Activated naive CD8-positive, alpha-beta T cell treated with anti-CD3 and anti-CD28 coated beads for 36 hours (primary cell): ENCODE measurements around the gene KIAA1191. TPM values are rescaled to one million over a fixed set of nuclear protein-coding genes. Genes with fewer than 3 reads are reported as not detected.
A peak's percentile ranks its signal among the peaks of the same experiment; 100 is the strongest.

ENCODE experiments used
- DNase-seq: peaks from one replicate; pipeline ENCODE4 v3.0.0; 2021
- H3K27ac Mint-ChIP-seq: one replicate; pipeline ENCODE4 v1.8.0; 2022; ENCODE audit warnings: mild to moderate bottlenecking, moderate library complexity, mixed read lengths
- H3K27me3 Mint-ChIP-seq: one replicate; pipeline ENCODE4 v1.8.0; 2022; ENCODE audit warnings: mild to moderate bottlenecking, mixed read lengths
- H3K36me3 Mint-ChIP-seq: one replicate; pipeline ENCODE4 v1.8.0; 2021; ENCODE audit warnings: mild to moderate bottlenecking, mixed read lengths
- H3K4me1 Mint-ChIP-seq: one replicate; pipeline ENCODE4 v1.8.0; 2021; ENCODE audit warnings: mixed read lengths
- H3K4me3 Mint-ChIP-seq: one replicate; pipeline ENCODE4 v1.8.0; 2022; ENCODE audit warnings: mild to moderate bottlenecking, moderate library complexity, mixed read lengths
- H3K9me3 Mint-ChIP-seq: one replicate; pipeline ENCODE4 v1.8.0; 2022; ENCODE audit warnings: mixed read lengths
- total RNA-seq, 2 experiments: library from RNA; stranded (reverse); gene quantifications; one replicate each; pipeline ENCODE4 v1.2.3, GENCODE V29; 2021

The KIAA1191 gene
- total RNA-seq, 2 experiments from 2014 or later = 38.2 to 41.7 TPM

GRCh38 chr5:176360894-176361436 lies 599 bp downstream of the KIAA1191 start:
- no peaks in the 10 kb centered on the region for H3K9me3 Mint-ChIP-seq

DNA sequence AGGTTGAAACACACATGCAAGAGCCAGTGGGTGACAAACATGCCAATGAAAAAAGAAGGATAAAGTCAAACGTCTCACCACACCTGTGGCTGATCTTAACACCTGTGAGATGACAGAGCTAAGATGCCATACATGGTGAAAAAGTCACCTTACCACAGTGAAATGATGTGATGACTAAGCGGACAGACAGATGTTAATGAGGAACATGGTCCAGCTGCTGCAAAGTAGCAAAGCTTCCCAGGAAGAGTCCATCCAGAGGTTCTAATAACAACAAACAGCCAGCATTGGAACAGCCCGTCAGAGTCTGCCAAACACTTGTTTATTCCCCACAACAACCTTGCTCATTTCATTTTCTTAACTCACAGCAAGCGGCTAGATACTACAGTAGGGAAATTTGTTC lies 1.9 kb downstream of the KIAA1191 start:
- Mint-ChIP-seq H3K9me3 (no peaks in the 10 kb centered on the region), H3K27ac (peak overlapping the region; percentile 65), H3K4me3 (peak overlapping the region; percentile 99), H3K27me3 (no peaks in the 10 kb centered on the region), H3K4me1 (peaks cover 31% of the 10 kb centered on the region), H3K36me3 (peaks cover 21% of the 10 kb centered on the region)
- no peak for DNase-seq

More at GRCh38 chr5:176360894-176361436, 599 bp downstream of the KIAA1191 start:
- Mint-ChIP-seq H3K4me3 (peak overlapping the region; percentile 99), H3K27ac (peak overlapping the region; percentile 98), H3K4me1 (peaks cover 25% of the 10 kb centered on the region), H3K36me3 (peaks cover 17% of the 10 kb centered on the region), H3K27me3 (no peaks in the 10 kb centered on the region)
- DNase-seq = no peak

- H3K4me3 Mint-ChIP-seq = no peak overlapping the region
- peaks cover 33% of the 10 kb centered on the region for H3K4me1 Mint-ChIP-seq
- no peak for DNase-seq
- no peaks in the 10 kb centered on the region for H3K27me3 Mint-ChIP-seq
- no peak overlapping the region for H3K27ac Mint-ChIP-seq
- H3K36me3 Mint-ChIP-seq = peaks cover 35% of the 10 kb centered on the region
- no peaks in the 10 kb centered on the region for H3K9me3 Mint-ChIP-seq
These were observed 5.4 kb downstream of the KIAA1191 start for GRCh38 chr5:176356179-176356566.

- H3K4me3 Mint-ChIP-seq = no peak overlapping the region
- no peaks in the 10 kb centered on the region for H3K27me3 Mint-ChIP-seq
- H3K9me3 Mint-ChIP-seq = no peaks in the 10 kb centered on the region
- no peak overlapping the region for H3K27ac Mint-ChIP-seq
- H3K4me1 Mint-ChIP-seq = peaks cover 33% of the 10 kb centered on the region
- H3K36me3 Mint-ChIP-seq = peaks cover 35% of the 10 kb centered on the region
- no peak for DNase-seq
These were observed 6.0 kb downstream of the KIAA1191 start for GRCh38 chr5:176355400-176356178.

GRCh38 chr5:176353533-176353932 lies 8.0 kb downstream of the KIAA1191 start:
- no peak overlapping the region for H3K27ac Mint-ChIP-seq

GRCh38 chr5:176352116-176352878 lies 9.3 kb downstream of the KIAA1191 start:
- peaks cover 18% of the 10 kb centered on the region for H3K4me1 Mint-ChIP-seq
- no peak overlapping the region for H3K4me3 Mint-ChIP-seq
- H3K9me3 Mint-ChIP-seq = no peaks in the 10 kb centered on the region
- H3K27ac Mint-ChIP-seq = peak overlapping the region; percentile 9
- no peaks in the 10 kb centered on the region for H3K27me3 Mint-ChIP-seq
- H3K36me3 Mint-ChIP-seq = peaks cover 44% of the 10 kb centered on the region
- no peak for DNase-seq

More at GRCh38 chr5:176353533-176353932, 8.0 kb downstream of the KIAA1191 start:
- Mint-ChIP-seq H3K9me3 (no peaks in the 10 kb centered on the region), H3K4me1 (peaks cover 24% of the 10 kb centered on the region), H3K36me3 (peaks cover 43% of the 10 kb centered on the region), H3K4me3 (no peak overlapping the region), H3K27me3 (no peaks in the 10 kb centered on the region)
- no peak for DNase-seq

- peaks cover 41% of the 10 kb centered on the region for H3K36me3 Mint-ChIP-seq
- no peaks in the 10 kb centered on the region for H3K27me3 Mint-ChIP-seq
- no peak for DNase-seq
- peaks cover 14% of the 10 kb centered on the region for H3K4me1 Mint-ChIP-seq
- H3K4me3 Mint-ChIP-seq = no peak overlapping the region
- peak overlapping the region; percentile 10 for H3K27ac Mint-ChIP-seq
- no peaks in the 10 kb centered on the region for H3K9me3 Mint-ChIP-seq
These were observed 11.1 kb downstream of the KIAA1191 start for GRCh38 chr5:176350416-176350815.

GRCh38 chr5:176342766-176343458 lies 18.7 kb downstream of the KIAA1191 start:
- H3K9me3 Mint-ChIP-seq = no peaks in the 10 kb centered on the region
- DNase-seq = no peak
- no peaks in the 10 kb centered on the region for H3K27me3 Mint-ChIP-seq
- no peak overlapping the region for H3K4me3 Mint-ChIP-seq
- H3K4me1 Mint-ChIP-seq = no peaks in the 10 kb centered on the region
- no peak overlapping the region for H3K27ac Mint-ChIP-seq
- H3K36me3 Mint-ChIP-seq = peaks cover 12% of the 10 kb centered on the region

DNA sequence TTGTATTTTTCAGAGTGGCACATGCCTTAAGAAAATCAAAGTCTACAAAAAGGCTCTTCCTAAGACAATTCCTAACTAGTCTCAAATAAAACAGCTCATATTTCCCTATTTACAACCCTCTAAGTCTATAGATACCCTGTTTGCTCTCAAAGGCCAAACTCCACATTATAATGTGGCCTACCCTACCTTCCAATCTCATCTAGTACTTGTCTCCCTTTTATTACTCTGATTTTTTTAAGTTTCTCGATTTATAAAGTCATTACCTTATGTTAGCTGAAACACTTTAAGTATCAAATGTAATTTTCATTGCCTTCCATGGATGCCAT lies 19.4 kb downstream of the KIAA1191 start:
- H3K36me3 Mint-ChIP-seq = peaks cover 8% of the 10 kb centered on the region
- DNase-seq = no peak
- H3K4me1 Mint-ChIP-seq = no peaks in the 10 kb centered on the region
- no peak overlapping the region for H3K4me3 Mint-ChIP-seq
- no peaks in the 10 kb centered on the region for H3K9me3 Mint-ChIP-seq
- no peak overlapping the region for H3K27ac Mint-ChIP-seq
- no peaks in the 10 kb centered on the region for H3K27me3 Mint-ChIP-seq

DNA sequence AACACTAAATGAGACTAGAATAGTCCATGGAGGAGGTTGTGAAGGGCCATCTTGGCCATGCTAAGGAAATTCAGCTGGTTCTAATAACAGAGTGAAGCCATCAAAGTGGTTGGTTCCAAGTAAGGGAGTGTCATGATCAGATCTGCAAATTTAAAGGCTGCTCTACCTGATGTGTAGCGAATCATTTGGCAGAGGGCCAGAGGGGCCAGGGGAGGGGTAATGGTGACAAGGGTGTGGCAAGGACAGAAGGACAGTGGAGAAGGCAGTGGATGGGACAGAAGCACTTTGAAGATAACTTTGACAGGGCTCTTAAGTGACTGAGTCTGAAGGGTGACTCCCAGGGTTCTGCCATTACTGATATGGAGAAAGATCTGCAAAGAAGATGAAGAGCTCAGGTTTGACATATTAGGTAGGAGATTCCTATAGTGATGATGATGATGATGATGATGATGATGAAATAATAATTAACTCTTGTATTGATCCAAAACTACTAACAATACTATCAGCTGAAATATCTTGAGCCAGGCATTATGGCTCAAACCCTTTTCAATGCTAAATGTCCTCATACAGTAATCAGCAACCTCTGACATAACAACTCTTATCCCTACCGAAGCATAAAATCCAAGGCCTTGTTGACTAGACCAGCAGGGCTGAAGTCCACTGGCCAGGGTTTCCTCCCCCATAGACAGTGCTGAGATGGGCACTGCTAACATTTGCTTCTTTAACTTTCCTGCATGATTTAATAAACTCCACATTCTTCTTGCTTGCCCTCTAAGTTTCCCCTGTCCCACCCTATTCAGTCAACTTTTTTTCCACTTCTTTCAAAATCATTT lies 20.0 kb downstream of the KIAA1191 start:
- Mint-ChIP-seq H3K4me1 (no peaks in the 10 kb centered on the region), H3K27me3 (no peaks in the 10 kb centered on the region), H3K9me3 (no peaks in the 10 kb centered on the region), H3K36me3 (peaks cover 13% of the 10 kb centered on the region), H3K27ac (no peak overlapping the region), H3K4me3 (no peak overlapping the region)
- DNase-seq = no peak

DNA sequence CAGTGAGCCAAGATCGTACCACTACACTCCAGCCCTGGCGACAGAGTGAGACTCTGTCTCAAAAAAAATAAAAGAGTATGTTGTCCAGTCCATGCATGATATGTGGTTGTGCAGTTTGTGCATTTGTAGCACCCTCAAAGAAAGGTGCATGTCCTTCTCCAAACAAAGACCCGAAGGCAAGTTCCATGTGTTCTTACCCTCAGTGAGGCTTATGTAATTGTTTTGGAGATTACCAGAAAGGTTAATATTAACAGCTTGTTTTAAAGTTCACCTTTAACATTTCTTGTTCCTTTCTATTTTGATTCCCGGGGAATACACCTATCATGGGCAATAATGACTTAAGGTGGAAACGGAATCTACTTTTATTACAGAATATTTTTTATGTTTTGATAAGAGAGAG lies 22.3 kb downstream of the KIAA1191 start:
- Mint-ChIP-seq H3K36me3 (peaks cover 18% of the 10 kb centered on the region), H3K9me3 (no peaks in the 10 kb centered on the region), H3K4me3 (no peak overlapping the region), H3K27ac (no peak overlapping the region), H3K27me3 (no peaks in the 10 kb centered on the region), H3K4me1 (no peaks in the 10 kb centered on the region)
- DNase-seq = no peak

- Mint-ChIP-seq H3K4me1 (no peaks in the 10 kb centered on the region), H3K4me3 (no peak overlapping the region), H3K27ac (no peak overlapping the region)
These were observed 23.7 kb downstream of the KIAA1191 start for GRCh38 chr5:176337913-176338312.

GRCh38 chr5:176334031-176334770 lies 27.4 kb downstream of the KIAA1191 start:
- Mint-ChIP-seq H3K27ac (no peak overlapping the region), H3K4me3 (no peak overlapping the region), H3K9me3 (peaks cover 6% of the 10 kb centered on the region), H3K36me3 (peaks cover 24% of the 10 kb centered on the region), H3K4me1 (no peaks in the 10 kb centered on the region), H3K27me3 (no peaks in the 10 kb centered on the region)
- no peak for DNase-seq

More at GRCh38 chr5:176337913-176338312, 23.7 kb downstream of the KIAA1191 start:
- no peak for DNase-seq
- peaks cover 28% of the 10 kb centered on the region for H3K36me3 Mint-ChIP-seq
- H3K27me3 Mint-ChIP-seq = no peaks in the 10 kb centered on the region
- peaks cover 6% of the 10 kb centered on the region for H3K9me3 Mint-ChIP-seq

DNA sequence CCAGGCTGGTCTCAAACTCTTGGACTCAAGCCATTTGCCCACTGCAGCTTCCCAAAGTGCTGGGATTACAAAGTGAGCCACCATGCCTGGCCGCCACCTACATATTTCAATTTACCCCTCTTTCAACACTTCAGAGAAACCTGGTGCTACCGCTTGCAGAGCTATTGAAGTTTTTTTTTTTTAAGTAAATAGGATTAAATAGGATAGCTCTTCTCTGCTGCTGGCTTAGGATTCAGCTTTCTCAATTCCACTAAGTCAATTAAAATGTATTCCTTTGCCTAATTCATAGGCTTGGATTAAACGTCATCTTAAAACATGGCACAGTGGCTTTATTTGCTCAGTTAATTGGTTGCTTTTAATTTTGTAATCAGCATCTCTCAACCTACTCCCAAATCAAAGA lies 41.0 kb downstream of the KIAA1191 start:
- no peaks in the 10 kb centered on the region for H3K4me1 Mint-ChIP-seq
- DNase-seq = no peak
- H3K9me3 Mint-ChIP-seq = no peaks in the 10 kb centered on the region
- no peak overlapping the region for H3K4me3 Mint-ChIP-seq
- peaks cover 10% of the 10 kb centered on the region for H3K36me3 Mint-ChIP-seq
- no peak overlapping the region for H3K27ac Mint-ChIP-seq
- H3K27me3 Mint-ChIP-seq = no peaks in the 10 kb centered on the region
